GM23338 (cell line): Measurements from ENCODE around the gene IRAK1.

ENCODE experiments used
- CREB1 ChIP-seq: fragments of 250-450 bp; sonication (Bioruptor Pico); IDR thresholded peaks from 2 replicates; pipeline ENCODE4 v1.5.0; 2020; ENCODE audit warnings: low read depth, mild to moderate bottlenecking, moderate library complexity
- CTCF ChIP-seq, 2 experiments: fragments of 200-600 bp in 1 of 2; sonication (generic) in 1 of 2; conservative IDR thresholded peaks; 2 replicates each; pipeline versions ENCODE4 v1.5.1 to v1.6.1; 2016 to 2017; ENCODE audit warnings: antibody characterized with exemption in 2 of 2, low read depth in 2 of 2, mild to moderate bottlenecking in 2 of 2, moderate library complexity in 1 of 2
- EZH2 ChIP-seq: fragments of 200-600 bp; sonication (generic); IDR thresholded peaks from one replicate; pipeline ENCODE4 v1.8.0; 2017; ENCODE audit warnings: antibody characterized with exemption, mild to moderate bottlenecking, low read depth; ENCODE audit not compliant: unreplicated experiment
- EZH2phosphoT487 ChIP-seq: fragments of 200-600 bp; sonication (generic); IDR thresholded peaks from one replicate; pipeline ENCODE4 v1.8.1; 2018; ENCODE audit warnings: antibody characterized with exemption; ENCODE audit not compliant: unreplicated experiment
- JUNB ChIP-seq: IDR thresholded peaks from one replicate; pipeline ENCODE4 v1.6.1; 2016; ENCODE audit warnings: antibody characterized with exemption; ENCODE audit not compliant: unreplicated experiment
- NANOG ChIP-seq: IDR thresholded peaks from 2 replicates; pipeline ENCODE4 v1.6.1; 2016; ENCODE audit warnings: antibody characterized with exemption, borderline replicate concordance
- POLR2AphosphoS5 ChIP-seq: IDR thresholded peaks from 2 replicates; pipeline ENCODE4 v1.6.1; 2016; ENCODE audit warnings: antibody characterized with exemption, low read depth
- REST ChIP-seq: IDR thresholded peaks from one replicate; pipeline ENCODE4 v1.6.1; 2018; ENCODE audit warnings: antibody characterized with exemption; ENCODE audit not compliant: unreplicated experiment
- STAT1 ChIP-seq: IDR thresholded peaks from one replicate; pipeline ENCODE4 v1.6.1; 2016; ENCODE audit warnings: antibody characterized with exemption; ENCODE audit not compliant: unreplicated experiment
- ZNF114 ChIP-seq: fragments of 250-450 bp; sonication (Bioruptor Pico); IDR thresholded peaks from 2 replicates; pipeline ENCODE4 v1.5.0; 2020; ENCODE audit warnings: mild to moderate bottlenecking, moderate library complexity
- ZNF331 ChIP-seq: fragments of 250-450 bp; sonication (Bioruptor Pico); IDR thresholded peaks from 2 replicates; pipeline ENCODE4 v1.5.0; 2020; ENCODE audit warnings: low read depth, mild to moderate bottlenecking, moderate library complexity

- TF ChIP-seq CTCF (conservative IDR thresholded peaks at IDR 0.05; ENCODE audit: low read depth in 2 of 2) = no peak
- no peak for TF ChIP-seq REST
- no peak for TF ChIP-seq ZNF331 (CRISPR knock-in tag)
- TF ChIP-seq JUNB = no peak
- no peak for TF ChIP-seq POLR2AphosphoS5
- TF ChIP-seq EZH2phosphoT487 = no peak
- TF ChIP-seq EZH2 = no peak
- no peak for TF ChIP-seq CREB1 (CRISPR knock-in tag)
- TF ChIP-seq STAT1 = no peak
- TF ChIP-seq NANOG = no peak
- TF ChIP-seq ZNF114 (CRISPR knock-in tag) = no peak
These were observed 25.7 kb downstream of the IRAK1 start for GRCh38 chrX:153993978-153994377.
